ENCODE results near the gene SLC16A8.

DNA sequence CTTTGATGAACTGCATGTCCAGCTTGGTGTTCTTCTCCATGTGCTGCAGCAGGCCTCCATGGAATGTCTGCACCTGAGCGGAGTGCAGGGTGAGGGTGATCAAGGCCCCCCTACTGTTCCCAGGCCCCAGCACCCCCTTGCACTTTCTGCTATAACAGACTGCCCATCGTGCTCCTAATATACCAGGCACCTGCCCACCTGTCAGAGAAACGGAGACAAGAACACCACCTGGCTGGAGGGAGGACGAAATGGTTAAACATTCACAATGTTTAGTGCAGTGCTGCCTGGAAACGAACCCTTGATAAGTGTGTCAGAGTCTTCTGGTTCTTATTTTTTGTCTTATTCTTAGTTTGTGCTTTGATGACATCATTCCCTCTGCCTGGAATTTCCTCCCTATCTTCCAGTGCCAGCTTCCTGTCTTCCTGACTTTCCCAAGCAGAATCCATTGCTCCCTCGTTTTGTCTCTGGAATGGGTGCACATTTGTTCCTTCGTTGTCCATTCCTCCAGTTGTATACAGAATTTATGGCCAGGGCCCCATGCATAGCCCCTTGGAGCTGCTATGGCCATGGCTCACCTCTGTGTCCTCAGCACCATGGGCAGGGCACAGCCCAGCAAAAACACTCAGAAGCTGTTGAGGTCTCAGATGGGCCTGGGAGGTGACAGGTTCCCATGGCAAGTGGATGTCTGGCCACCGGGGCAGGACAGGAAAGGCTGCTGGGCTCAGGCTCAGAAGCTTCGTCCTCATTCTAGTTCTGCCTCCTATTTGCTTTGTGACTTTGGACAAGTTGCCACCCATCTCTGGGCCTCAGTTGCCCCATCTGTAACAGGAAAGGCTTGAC, 14.6 kb upstream of the SLC16A8 start:
- no peak for TF ChIP-seq MAFK (conservative IDR thresholded peaks at IDR 0.05 in 1 of 2, IDR thresholded peaks at IDR 0.05 in 1 of 2; ENCODE audit: low read length in 2 of 2)
- TF ChIP-seq, protein P1, sequence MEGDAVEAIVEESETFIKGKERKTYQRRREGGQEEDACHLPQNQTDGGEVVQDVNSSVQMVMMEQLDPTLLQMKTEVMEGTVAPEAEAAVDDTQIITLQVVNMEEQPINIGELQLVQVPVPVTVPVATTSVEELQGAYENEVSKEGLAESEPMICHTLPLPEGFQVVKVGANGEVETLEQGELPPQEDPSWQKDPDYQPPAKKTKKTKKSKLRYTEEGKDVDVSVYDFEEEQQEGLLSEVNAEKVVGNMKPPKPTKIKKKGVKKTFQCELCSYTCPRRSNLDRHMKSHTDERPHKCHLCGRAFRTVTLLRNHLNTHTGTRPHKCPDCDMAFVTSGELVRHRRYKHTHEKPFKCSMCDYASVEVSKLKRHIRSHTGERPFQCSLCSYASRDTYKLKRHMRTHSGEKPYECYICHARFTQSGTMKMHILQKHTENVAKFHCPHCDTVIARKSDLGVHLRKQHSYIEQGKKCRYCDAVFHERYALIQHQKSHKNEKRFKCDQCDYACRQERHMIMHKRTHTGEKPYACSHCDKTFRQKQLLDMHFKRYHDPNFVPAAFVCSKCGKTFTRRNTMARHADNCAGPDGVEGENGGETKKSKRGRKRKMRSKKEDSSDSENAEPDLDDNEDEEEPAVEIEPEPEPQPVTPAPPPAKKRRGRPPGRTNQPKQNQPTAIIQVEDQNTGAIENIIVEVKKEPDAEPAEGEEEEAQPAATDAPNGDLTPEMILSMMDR (CRISPR knock-in tag; IDR thresholded peaks at IDR 0.05), result no peak
- no peak for TF ChIP-seq ZFX (CRISPR knock-in tag; IDR thresholded peaks at IDR 0.05; ENCODE audit: low read depth)
- TF ChIP-seq CEBPB (IDR thresholded peaks at IDR 0.05; ENCODE audit: borderline replicate concordance, low read depth, low read length), result no peak
- TF ChIP-seq, protein P2, sequence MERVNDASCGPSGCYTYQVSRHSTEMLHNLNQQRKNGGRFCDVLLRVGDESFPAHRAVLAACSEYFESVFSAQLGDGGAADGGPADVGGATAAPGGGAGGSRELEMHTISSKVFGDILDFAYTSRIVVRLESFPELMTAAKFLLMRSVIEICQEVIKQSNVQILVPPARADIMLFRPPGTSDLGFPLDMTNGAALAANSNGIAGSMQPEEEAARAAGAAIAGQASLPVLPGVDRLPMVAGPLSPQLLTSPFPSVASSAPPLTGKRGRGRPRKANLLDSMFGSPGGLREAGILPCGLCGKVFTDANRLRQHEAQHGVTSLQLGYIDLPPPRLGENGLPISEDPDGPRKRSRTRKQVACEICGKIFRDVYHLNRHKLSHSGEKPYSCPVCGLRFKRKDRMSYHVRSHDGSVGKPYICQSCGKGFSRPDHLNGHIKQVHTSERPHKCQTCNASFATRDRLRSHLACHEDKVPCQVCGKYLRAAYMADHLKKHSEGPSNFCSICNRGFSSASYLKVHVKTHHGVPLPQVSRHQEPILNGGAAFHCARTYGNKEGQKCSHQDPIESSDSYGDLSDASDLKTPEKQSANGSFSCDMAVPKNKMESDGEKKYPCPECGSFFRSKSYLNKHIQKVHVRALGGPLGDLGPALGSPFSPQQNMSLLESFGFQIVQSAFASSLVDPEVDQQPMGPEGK (CRISPR knock-in tag; IDR thresholded peaks at IDR 0.05), result no peak
- no peak for TF ChIP-seq CREM (IDR thresholded peaks at IDR 0.05)
- TF ChIP-seq CREM (CRISPR knock-in tag; IDR thresholded peaks at IDR 0.05), result no peak
- TF ChIP-seq, protein P3, sequence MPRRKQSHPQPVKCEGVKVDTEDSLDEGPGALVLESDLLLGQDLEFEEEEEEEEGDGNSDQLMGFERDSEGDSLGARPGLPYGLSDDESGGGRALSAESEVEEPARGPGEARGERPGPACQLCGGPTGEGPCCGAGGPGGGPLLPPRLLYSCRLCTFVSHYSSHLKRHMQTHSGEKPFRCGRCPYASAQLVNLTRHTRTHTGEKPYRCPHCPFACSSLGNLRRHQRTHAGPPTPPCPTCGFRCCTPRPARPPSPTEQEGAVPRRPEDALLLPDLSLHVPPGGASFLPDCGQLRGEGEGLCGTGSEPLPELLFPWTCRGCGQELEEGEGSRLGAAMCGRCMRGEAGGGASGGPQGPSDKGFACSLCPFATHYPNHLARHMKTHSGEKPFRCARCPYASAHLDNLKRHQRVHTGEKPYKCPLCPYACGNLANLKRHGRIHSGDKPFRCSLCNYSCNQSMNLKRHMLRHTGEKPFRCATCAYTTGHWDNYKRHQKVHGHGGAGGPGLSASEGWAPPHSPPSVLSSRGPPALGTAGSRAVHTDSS (CRISPR knock-in tag; conservative IDR thresholded peaks at IDR 0.05), result no peak
- no peak for TF ChIP-seq HDAC6 (IDR thresholded peaks at IDR 0.05; ENCODE audit: low read depth, low read length)
